Uterus (tissue), 4 donors: Measurements from ENCODE around the gene AGTR1. TPM values are rescaled to one million over a fixed set of nuclear protein-coding genes. Genes with fewer than 3 reads are reported as not detected.

Source experiments
- DNase-seq, 2 donors: peaks; one replicate each; pipeline ENCODE4 v3.0.0-alpha.2; 2019 to 2020
- H3K27ac ChIP-seq, 2 donors: fragments of 200-600 bp; sonication (generic); 1 replicate in 1 of 2; 2 replicates in 1 of 2; pipeline ENCODE4 v1.5.1; 2016 to 2018
- H3K27me3 ChIP-seq, 2 donors: fragments of 200-600 bp; sonication (generic); one replicate each; pipeline ENCODE4 v1.5.1; 2018 to 2019; ENCODE audit warnings: control low read depth in 1 of 2
- H3K36me3 ChIP-seq, 2 donors: fragments of 200-600 bp; sonication (generic); one replicate each; pipeline ENCODE4 v1.5.1; 2019; ENCODE audit warnings: control low read depth in 1 of 2
- H3K4me1 ChIP-seq, 2 donors: fragments of 200-600 bp; sonication (generic); one replicate each; pipeline ENCODE4 v1.5.1; 2018 to 2019; ENCODE audit warnings: control low read depth in 1 of 2
- H3K4me3 ChIP-seq, 2 donors: fragments of 200-600 bp; sonication (generic); 1 replicate in 1 of 2; 2 replicates in 1 of 2; pipeline ENCODE4 v1.5.1; 2018 to 2019; ENCODE audit warnings: mild to moderate bottlenecking in 1 of 2
- H3K9me3 ChIP-seq, 2 donors: fragments of 200-600 bp; sonication (generic); one replicate each; pipeline ENCODE4 v1.5.1; 2019; ENCODE audit warnings: control low read depth in 1 of 2
- CTCF ChIP-seq, 4 experiments: fragments of 200-600 bp in 2 of 4; fragments of 450-650 bp in 2 of 4; sonication (generic) in 2 of 4; IDR thresholded peaks; one replicate each; pipeline ENCODE4 v1.5.1; 2016 to 2019; ENCODE audit warnings: antibody characterized with exemption in 4 of 4, mild to moderate bottlenecking in 2 of 4, moderate library complexity in 1 of 4
- POLR2A ChIP-seq, 2 donors: fragments of 450-650 bp; IDR thresholded peaks; one replicate each; pipeline ENCODE4 v1.6.1; 2016; ENCODE audit warnings: antibody characterized with exemption in 2 of 2, mild to moderate bottlenecking in 1 of 2, moderate library complexity in 1 of 2
- intact Hi-C: fragments of 100-400 bp; cut with DNase I; formaldehyde crosslinking; loops from one replicate; pipeline ENCODE4 v1.15.1; 2023; ENCODE audit warnings: low total_unique reads
- total RNA-seq, 4 donors: library from RNA; depleted of rRNA in 3 of 4; stranded (reverse); fragments of >200 nt in 3 of 4; gene quantifications; one replicate each; pipeline versions ENCODE4 v1.1.0 to v1.2.4, GENCODE V29; 2014 to 2023
- donor health status: DM: yes; HTN: yes; CAD: no.

The AGTR1 gene
- total RNA-seq, 4 donors from 2014 or later: 5.4 to 41.2 (median 10.5) TPM

- Histone ChIP-seq H3K36me3 (no peaks in the 10 kb centered on the region), H3K4me3 (no peak overlapping the region), H3K4me1 (no peaks in the 10 kb centered on the region), H3K27me3 (no peaks in the 10 kb centered on the region), H3K9me3 (no peaks in the 10 kb centered on the region), H3K27ac (no peak overlapping the region)
- no peak for TF ChIP-seq CTCF (IDR thresholded peaks at IDR 0.05)
- no peak for TF ChIP-seq POLR2A (IDR thresholded peaks at IDR 0.05)
- intact Hi-C loops: no loop called here
- no peak for DNase-seq
Measured at GRCh38 chr3:148710665-148711064, 13.0 kb downstream of the AGTR1 start.

- Histone ChIP-seq H3K27me3 (no peaks in the 10 kb centered on the region), H3K9me3 (no peaks in the 10 kb centered on the region), H3K36me3 (no peaks in the 10 kb centered on the region), H3K4me3 (no peak overlapping the region), H3K27ac (no peak overlapping the region), H3K4me1 (no peaks in the 10 kb centered on the region)
- no peak for DNase-seq
- intact Hi-C loops: no loop called here
- TF ChIP-seq CTCF (IDR thresholded peaks at IDR 0.05) (no peak), POLR2A (IDR thresholded peaks at IDR 0.05) (no peak)
Measured at GRCh38 chr3:148711981-148712666, 14.4 kb downstream of the AGTR1 start.

- TF ChIP-seq CTCF (IDR thresholded peaks at IDR 0.05): no peak
- no peak for TF ChIP-seq POLR2A (IDR thresholded peaks at IDR 0.05)
- intact Hi-C loops: no loop called here
- Histone ChIP-seq H3K4me1 (no peaks in the 10 kb centered on the region), H3K9me3 (no peaks in the 10 kb centered on the region), H3K27ac (no peak overlapping the region), H3K4me3 (no peak overlapping the region), H3K36me3 (no peaks in the 10 kb centered on the region), H3K27me3 (no peaks in the 10 kb centered on the region)
- DNase-seq: no peak
Measured at GRCh38 chr3:148714521-148714920, 16.8 kb downstream of the AGTR1 start.

GRCh38 chr3:148716657-148717056 is 19.0 kb downstream of the AGTR1 start:
- Histone ChIP-seq H3K27ac (no peak overlapping the region), H3K4me1 (no peaks in the 10 kb centered on the region), H3K9me3 (no peaks in the 10 kb centered on the region), H3K36me3 (no peaks in the 10 kb centered on the region), H3K27me3 (no peaks in the 10 kb centered on the region), H3K4me3 (no peak overlapping the region)
- no peak for DNase-seq
- TF ChIP-seq POLR2A (IDR thresholded peaks at IDR 0.05) (no peak), CTCF (IDR thresholded peaks at IDR 0.05) (no peak)
- intact Hi-C loops: no loop called here

- intact Hi-C loops: no loop called here
- no peak overlapping the region for H3K27ac ChIP-seq
- H3K9me3 ChIP-seq: no peaks in the 10 kb centered on the region
- H3K36me3 ChIP-seq: no peaks in the 10 kb centered on the region
- no peak overlapping the region for H3K4me3 ChIP-seq
- no peaks in the 10 kb centered on the region for H3K27me3 ChIP-seq
- H3K4me1 ChIP-seq: no peaks in the 10 kb centered on the region
- no peak for TF ChIP-seq CTCF (IDR thresholded peaks at IDR 0.05)
- TF ChIP-seq POLR2A (IDR thresholded peaks at IDR 0.05): no peak
- DNase-seq: no peak
Measured at GRCh38 chr3:148717885-148718561, 20.3 kb downstream of the AGTR1 start.
